ENCODE results near the gene FTO. TPM values are rescaled to one million over a fixed set of nuclear protein-coding genes. Genes with fewer than 3 reads are reported as not detected.
A peak's percentile ranks its signal among the peaks of the same experiment; 100 is the strongest.

FTO gene
- total RNA-seq, 1 donor from 2014 or later = 70.5 TPM

DNA sequence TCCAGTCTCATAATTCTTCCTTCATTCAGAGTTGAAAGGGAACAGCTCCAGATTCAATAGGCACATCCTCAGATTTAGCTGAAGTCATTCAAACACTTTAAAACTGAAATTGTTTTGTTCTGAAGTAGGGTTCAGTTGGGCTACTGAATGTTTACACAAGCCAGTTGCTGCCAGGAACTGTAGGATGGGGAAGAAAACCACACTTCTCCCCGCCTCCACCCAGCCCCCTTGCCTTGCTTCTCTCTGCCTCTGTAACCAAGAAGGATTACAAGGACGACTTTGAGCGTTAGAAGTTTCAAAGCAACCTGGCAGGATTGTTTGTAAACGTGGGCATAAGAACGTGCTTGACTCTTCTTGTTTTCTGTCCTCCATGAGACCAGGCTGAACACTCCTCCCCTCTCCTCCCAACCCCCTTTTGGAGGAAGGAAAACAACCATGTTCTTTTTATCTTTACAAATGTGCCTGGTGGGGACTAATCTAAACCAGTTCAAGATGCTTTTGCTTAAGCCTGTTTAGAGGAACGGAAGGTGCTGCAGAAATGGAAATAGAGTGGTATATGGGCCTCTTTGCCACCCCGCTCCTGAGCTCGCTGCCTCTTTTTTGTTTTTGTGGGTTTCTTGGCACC is 287.9 kb downstream of the FTO start:
- no peak for DNase-seq (ENCODE audit: extremely low spot score in 2 of 2)
- peaks cover 41% of the 10 kb centered on the region for H3K4me1 ChIP-seq
- TF ChIP-seq, protein P1, sequence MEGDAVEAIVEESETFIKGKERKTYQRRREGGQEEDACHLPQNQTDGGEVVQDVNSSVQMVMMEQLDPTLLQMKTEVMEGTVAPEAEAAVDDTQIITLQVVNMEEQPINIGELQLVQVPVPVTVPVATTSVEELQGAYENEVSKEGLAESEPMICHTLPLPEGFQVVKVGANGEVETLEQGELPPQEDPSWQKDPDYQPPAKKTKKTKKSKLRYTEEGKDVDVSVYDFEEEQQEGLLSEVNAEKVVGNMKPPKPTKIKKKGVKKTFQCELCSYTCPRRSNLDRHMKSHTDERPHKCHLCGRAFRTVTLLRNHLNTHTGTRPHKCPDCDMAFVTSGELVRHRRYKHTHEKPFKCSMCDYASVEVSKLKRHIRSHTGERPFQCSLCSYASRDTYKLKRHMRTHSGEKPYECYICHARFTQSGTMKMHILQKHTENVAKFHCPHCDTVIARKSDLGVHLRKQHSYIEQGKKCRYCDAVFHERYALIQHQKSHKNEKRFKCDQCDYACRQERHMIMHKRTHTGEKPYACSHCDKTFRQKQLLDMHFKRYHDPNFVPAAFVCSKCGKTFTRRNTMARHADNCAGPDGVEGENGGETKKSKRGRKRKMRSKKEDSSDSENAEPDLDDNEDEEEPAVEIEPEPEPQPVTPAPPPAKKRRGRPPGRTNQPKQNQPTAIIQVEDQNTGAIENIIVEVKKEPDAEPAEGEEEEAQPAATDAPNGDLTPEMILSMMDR (IDR thresholded peaks at IDR 0.05) = no peak
- no peak for TF ChIP-seq POLR2AphosphoS5 (IDR thresholded peaks at IDR 0.05; ENCODE audit: insufficient read depth in 1 of 2, low read depth in 1 of 2)
- TF ChIP-seq POLR2A (IDR thresholded peaks at IDR 0.05) = no peak
- intact Hi-C loops (cut with DNase I) = no loop called here
- no peaks in the 10 kb centered on the region for H3K27me3 ChIP-seq
- peak overlapping the region; percentile 17 for H3K27ac ChIP-seq
- H3K4me3 ChIP-seq = no peak overlapping the region
- no peaks in the 10 kb centered on the region for H3K9me3 ChIP-seq
- no peaks in the 10 kb centered on the region for H3K36me3 ChIP-seq

DNA sequence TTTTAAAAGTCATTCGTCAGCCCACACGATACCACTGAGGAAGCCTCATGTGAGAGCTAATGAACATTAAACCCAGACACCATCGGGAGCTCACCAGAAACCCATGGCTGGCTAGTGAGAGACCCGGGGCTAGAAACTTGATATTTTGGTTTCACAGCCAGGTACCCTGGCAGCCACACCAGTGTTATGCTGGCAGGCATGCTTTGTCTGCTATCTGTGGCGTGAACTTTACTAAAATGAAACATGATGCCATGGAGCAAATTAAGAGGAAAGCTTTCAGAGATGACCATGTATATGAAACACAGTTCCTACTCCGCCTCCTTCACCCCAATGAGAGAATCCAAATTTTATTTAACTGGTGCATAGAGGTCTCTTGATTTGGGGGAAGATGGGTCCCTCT is 291.4 kb downstream of the FTO start:
- no peak overlapping the region for H3K4me3 ChIP-seq
- no peak for DNase-seq (ENCODE audit: extremely low spot score in 2 of 2)
- no peaks in the 10 kb centered on the region for H3K36me3 ChIP-seq
- intact Hi-C loops (cut with DNase I) = no loop called here
- H3K4me1 ChIP-seq = peaks cover 39% of the 10 kb centered on the region
- no peak overlapping the region for H3K27ac ChIP-seq
- TF ChIP-seq POLR2A (IDR thresholded peaks at IDR 0.05) (no peak), POLR2AphosphoS5 (IDR thresholded peaks at IDR 0.05; ENCODE audit: insufficient read depth in 1 of 2, low read depth in 1 of 2) (no peak)
- TF ChIP-seq, protein P1 (IDR thresholded peaks at IDR 0.05) = no peak
- no peaks in the 10 kb centered on the region for H3K9me3 ChIP-seq
- no peaks in the 10 kb centered on the region for H3K27me3 ChIP-seq

DNA sequence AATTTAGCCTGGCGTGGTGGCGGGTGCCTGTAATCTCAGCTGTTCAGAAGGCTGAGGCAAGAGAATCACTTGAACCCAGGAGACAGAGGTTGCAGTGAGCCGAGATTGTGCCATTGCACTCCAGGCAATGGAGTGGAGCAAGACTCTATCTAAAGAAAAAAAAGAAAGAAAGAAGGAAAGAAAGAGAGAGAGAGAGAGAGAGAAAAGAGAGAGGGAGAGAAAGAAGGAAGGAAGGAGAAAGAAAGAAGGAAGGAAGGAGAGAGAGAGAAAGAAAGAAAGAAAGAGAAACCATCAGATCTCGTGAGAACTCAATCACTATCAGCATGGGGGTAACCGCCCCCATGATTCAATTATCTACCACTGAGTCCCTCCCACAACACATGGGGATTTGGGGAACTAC is 293.0 kb downstream of the FTO start:
- TF ChIP-seq POLR2A (IDR thresholded peaks at IDR 0.05) (no peak), POLR2AphosphoS5 (IDR thresholded peaks at IDR 0.05; ENCODE audit: insufficient read depth in 1 of 2, low read depth in 1 of 2) (no peak)
- TF ChIP-seq, protein P1 (IDR thresholded peaks at IDR 0.05) = no peak
- H3K4me1 ChIP-seq = peaks cover 24% of the 10 kb centered on the region
- DNase-seq (ENCODE audit: extremely low spot score in 2 of 2) = no peak

DNA sequence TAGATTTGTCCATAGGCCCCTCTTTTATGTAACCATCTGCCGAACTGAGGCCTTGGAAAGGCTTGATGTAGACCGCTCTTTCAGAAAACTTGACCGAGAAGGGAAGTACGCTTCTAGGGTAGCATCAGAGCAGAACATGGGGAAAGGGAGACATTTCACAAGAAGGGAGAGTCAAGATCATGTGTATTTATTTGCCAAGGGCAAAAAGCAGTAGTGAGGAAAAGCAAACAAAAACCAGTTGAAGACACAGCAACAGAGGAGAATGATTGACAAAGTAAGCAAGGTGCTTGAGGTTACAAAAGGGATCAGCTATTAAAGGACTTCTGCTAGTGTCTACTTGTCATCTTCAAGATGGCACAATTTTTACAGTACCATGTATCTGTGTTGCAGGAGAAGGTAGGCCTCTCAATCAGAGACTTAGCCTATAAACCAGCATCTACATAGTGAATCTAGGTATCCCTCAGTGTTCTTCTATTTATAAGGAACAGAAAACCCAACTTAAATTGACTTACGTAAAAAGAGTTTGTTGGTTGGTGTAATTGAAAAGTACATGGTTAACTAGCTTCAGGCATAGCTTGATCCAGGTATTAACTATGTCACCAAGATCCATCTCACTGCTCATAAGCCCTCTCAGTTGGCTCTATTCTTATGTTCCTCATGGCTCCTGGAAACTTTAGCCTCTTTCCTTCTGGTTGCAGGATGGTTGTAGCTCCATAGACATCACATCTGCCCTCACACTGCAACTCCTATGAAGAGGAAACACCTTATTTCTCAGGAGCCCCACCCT is 294.3 kb downstream of the FTO start:
- intact Hi-C loops (cut with DNase I) = no loop called here
- no peak for DNase-seq (ENCODE audit: extremely low spot score in 2 of 2)
- no peak overlapping the region for H3K27ac ChIP-seq
- H3K9me3 ChIP-seq = no peaks in the 10 kb centered on the region
- no peak overlapping the region for H3K4me3 ChIP-seq
- H3K4me1 ChIP-seq = peaks cover 11% of the 10 kb centered on the region
- no peak for TF ChIP-seq POLR2A (IDR thresholded peaks at IDR 0.05)
- TF ChIP-seq, protein P1 (IDR thresholded peaks at IDR 0.05) = no peak
- TF ChIP-seq POLR2AphosphoS5 (IDR thresholded peaks at IDR 0.05; ENCODE audit: insufficient read depth in 1 of 2, low read depth in 1 of 2) = no peak
- no peaks in the 10 kb centered on the region for H3K27me3 ChIP-seq
- no peaks in the 10 kb centered on the region for H3K36me3 ChIP-seq

More for the DNA sequence above, 293.0 kb downstream of the FTO start:
- Histone ChIP-seq H3K27me3 (no peaks in the 10 kb centered on the region), H3K27ac (no peak overlapping the region), H3K36me3 (no peaks in the 10 kb centered on the region), H3K4me3 (no peak overlapping the region), H3K9me3 (no peaks in the 10 kb centered on the region)
- intact Hi-C loops (cut with DNase I) = no loop called here
